Upper lobe of left lung (tissue), 4 donors: ENCODE measurements around the gene TAS1R2.

ENCODE experiments used
- CTCF ChIP-seq, 6 experiments: fragments of 450-650 bp in 4 of 6; fragments of 200-600 bp in 2 of 6; sonication (generic) in 2 of 6; IDR thresholded peaks; one replicate each; pipeline ENCODE4 v1.5.1; 2016 to 2019; ENCODE audit warnings: antibody characterized with exemption in 6 of 6
- POLR2A ChIP-seq, 4 donors: fragments of 450-650 bp; IDR thresholded peaks; one replicate each; pipeline ENCODE4 v1.5.1; 2016 to 2017; ENCODE audit warnings: antibody characterized with exemption in 4 of 4, mild to moderate bottlenecking in 2 of 4

GRCh38 chr1:18881642-18882431 lies 22.4 kb upstream of the TAS1R2 start:
- no peak for TF ChIP-seq POLR2A (IDR thresholded peaks at IDR 0.05)
- TF ChIP-seq CTCF (IDR thresholded peaks at IDR 0.05), result no peak
